IMR-90 (cell line): ENCODE measurements around the gene TRAF3.

ENCODE experiments used
- CEBPB ChIP-seq: IDR thresholded peaks from 2 replicates; pipeline ENCODE4 v1.6.1; 2012; ENCODE audit warnings: low read depth, low read length, improper control_type of control experiment
- FOS ChIP-seq: fragments of 150-350 bp; IDR thresholded peaks from 2 replicates; pipeline ENCODE4 v1.6.1; 2016; ENCODE audit warnings: low read depth, low read length
- POLR2A ChIP-seq: IDR thresholded peaks from 2 replicates; pipeline ENCODE4 v1.6.1; 2012; ENCODE audit warnings: mild to moderate bottlenecking, low read depth, low read length
- RAD21 ChIP-seq: IDR thresholded peaks from 2 replicates; pipeline ENCODE4 v1.6.1; 2012; ENCODE audit warnings: low read length, improper control_type of control experiment
- TF ChIP-seq, protein P1 (sequence below): conservative IDR thresholded peaks from 2 replicates; pipeline ENCODE4 v1.5.1; 2012; ENCODE audit warnings: mild to moderate bottlenecking, low read depth, low read length, improper control_type of control experiment

DNA sequence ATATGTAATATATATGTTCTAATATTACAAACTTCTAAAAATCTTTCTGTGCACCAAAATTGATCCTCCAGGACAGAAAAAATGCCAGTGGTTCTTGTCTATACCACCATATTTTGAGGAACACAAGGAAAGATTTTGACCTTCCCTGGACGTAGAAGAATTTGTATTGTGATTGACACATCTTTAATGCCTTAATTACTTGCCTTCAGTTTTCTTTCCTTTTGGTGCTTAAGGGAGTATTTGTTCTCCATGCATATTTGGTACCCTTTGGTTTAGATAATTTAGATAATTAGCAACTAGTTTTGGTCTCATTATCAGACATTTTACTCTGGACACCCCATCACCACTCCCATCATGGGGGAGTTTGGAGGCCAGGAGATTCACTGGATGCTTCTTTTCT is 27.6 kb downstream of the TRAF3 start:
- no peak for TF ChIP-seq CEBPB
- TF ChIP-seq, protein P1, sequence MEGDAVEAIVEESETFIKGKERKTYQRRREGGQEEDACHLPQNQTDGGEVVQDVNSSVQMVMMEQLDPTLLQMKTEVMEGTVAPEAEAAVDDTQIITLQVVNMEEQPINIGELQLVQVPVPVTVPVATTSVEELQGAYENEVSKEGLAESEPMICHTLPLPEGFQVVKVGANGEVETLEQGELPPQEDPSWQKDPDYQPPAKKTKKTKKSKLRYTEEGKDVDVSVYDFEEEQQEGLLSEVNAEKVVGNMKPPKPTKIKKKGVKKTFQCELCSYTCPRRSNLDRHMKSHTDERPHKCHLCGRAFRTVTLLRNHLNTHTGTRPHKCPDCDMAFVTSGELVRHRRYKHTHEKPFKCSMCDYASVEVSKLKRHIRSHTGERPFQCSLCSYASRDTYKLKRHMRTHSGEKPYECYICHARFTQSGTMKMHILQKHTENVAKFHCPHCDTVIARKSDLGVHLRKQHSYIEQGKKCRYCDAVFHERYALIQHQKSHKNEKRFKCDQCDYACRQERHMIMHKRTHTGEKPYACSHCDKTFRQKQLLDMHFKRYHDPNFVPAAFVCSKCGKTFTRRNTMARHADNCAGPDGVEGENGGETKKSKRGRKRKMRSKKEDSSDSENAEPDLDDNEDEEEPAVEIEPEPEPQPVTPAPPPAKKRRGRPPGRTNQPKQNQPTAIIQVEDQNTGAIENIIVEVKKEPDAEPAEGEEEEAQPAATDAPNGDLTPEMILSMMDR: no peak
- TF ChIP-seq POLR2A: no peak
- TF ChIP-seq FOS: no peak
- no peak for TF ChIP-seq RAD21
